ENCODE results near the gene DOK7.

DNA sequence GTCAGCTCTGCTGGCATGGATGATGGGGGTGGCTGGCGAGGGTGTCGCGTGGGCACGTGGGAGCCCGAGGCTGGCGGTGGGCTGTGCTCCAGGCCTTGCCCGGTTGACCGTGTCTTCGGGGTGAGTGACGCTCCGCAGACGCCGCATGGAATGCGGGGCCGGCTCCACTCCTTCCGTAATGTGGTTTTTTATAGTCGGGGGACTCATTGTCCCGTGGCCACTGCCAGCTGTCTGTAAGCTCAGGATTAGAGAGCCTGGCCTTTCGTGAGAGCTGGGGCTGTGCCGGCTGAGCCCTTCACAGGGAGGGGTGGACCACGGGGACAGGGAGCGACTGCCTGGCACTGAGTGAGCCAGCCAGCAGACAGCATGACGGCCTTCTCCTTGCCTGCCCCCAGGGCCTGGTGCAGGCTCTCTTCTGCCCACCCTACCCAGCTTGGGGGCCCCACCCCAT lies 20.4 kb downstream of the DOK7 start:
- TF ChIP-seq, protein P1, sequence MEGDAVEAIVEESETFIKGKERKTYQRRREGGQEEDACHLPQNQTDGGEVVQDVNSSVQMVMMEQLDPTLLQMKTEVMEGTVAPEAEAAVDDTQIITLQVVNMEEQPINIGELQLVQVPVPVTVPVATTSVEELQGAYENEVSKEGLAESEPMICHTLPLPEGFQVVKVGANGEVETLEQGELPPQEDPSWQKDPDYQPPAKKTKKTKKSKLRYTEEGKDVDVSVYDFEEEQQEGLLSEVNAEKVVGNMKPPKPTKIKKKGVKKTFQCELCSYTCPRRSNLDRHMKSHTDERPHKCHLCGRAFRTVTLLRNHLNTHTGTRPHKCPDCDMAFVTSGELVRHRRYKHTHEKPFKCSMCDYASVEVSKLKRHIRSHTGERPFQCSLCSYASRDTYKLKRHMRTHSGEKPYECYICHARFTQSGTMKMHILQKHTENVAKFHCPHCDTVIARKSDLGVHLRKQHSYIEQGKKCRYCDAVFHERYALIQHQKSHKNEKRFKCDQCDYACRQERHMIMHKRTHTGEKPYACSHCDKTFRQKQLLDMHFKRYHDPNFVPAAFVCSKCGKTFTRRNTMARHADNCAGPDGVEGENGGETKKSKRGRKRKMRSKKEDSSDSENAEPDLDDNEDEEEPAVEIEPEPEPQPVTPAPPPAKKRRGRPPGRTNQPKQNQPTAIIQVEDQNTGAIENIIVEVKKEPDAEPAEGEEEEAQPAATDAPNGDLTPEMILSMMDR (IDR thresholded peaks at IDR 0.05) = no peak
- TF ChIP-seq EP300 (IDR thresholded peaks at IDR 0.05) = no peak
